Panc1 (cell line): ENCODE measurements around the gene KCTD19. TPM values are rescaled to one million over a fixed set of nuclear protein-coding genes. Genes with fewer than 3 reads are reported as not detected.

Experiments used
- ATAC-seq: fragments of 200-7000 bp; cut with Tn5 transposase; 2 replicates; pipeline ENCODE4 v1.9.1; 2020; ENCODE audit warnings: mild to moderate bottlenecking, moderate library complexity
- BruUV-seq: library from RNA; stranded (reverse); fragments of 400-500 nt; replicated peaks from 2 replicates; lab custom pipeline; 2021; lab: Mats Ljungman, UMichigan
- CTCF ChIA-PET: fragments of 300-600 bp; sonication (Branson Sonifier 250); formaldehyde crosslinking; loops from one replicate; lab custom pipeline; 2022; ENCODE audit warnings: antibody characterized with exemption; lab: Charles Lee
- POLR2A ChIA-PET: fragments of 300-600 bp; sonication (Branson Sonifier 250); formaldehyde crosslinking; loops from one replicate; lab custom pipeline; 2022; ENCODE audit warnings: antibody characterized with exemption; lab: Charles Lee
- DNase-seq: peaks from one replicate; pipeline ENCODE4 v3.0.0-alpha.2; 2010; ENCODE audit warnings: low read depth, low spot score
- H3K27ac ChIP-seq: 2 replicates; pipeline ENCODE4 v1.5.1; 2011; ENCODE audit warnings: mild to moderate bottlenecking, low read length, inconsistent platforms
- H3K27me3 ChIP-seq: fragments of 200-500 bp; sonication (Bioruptor generic); 2 replicates; pipeline ENCODE4 v1.6.0; 2014; ENCODE audit warnings: low read length, inconsistent platforms; ENCODE audit not compliant: control insufficient read depth, insufficient read depth
- H3K36me3 ChIP-seq: fragments of 200-500 bp; sonication (Bioruptor generic); 2 replicates; pipeline ENCODE4 v1.5.1; 2014; ENCODE audit warnings: inconsistent platforms, mild to moderate bottlenecking, low read length, moderate library complexity; ENCODE audit not compliant: control insufficient read depth, insufficient read depth
- H3K4me1 ChIP-seq: 2 replicates; pipeline ENCODE4 v1.5.1; 2011; ENCODE audit warnings: inconsistent platforms, mild to moderate bottlenecking, low read length, moderate library complexity; ENCODE audit not compliant: control insufficient read depth, insufficient read depth
- H3K4me3 ChIP-seq, 2 experiments: 2 replicates each; pipeline ENCODE4 v1.5.1; 2011 to 2012; ENCODE audit warnings: low read depth in 2 of 2, low read length in 2 of 2, mild to moderate bottlenecking in 2 of 2, inconsistent platforms in 1 of 2, moderate library complexity in 1 of 2
- H3K9me3 ChIP-seq: fragments of 200-500 bp; sonication (Bioruptor generic); 2 replicates; pipeline ENCODE4 v1.5.1; 2014; ENCODE audit warnings: low read depth, mild to moderate bottlenecking, inconsistent platforms, low read length, moderate library complexity; ENCODE audit not compliant: control insufficient read depth, insufficient read depth
- POLR2AphosphoS5 ChIP-seq: IDR thresholded peaks from 2 replicates; pipeline ENCODE4 v1.6.1; 2012; ENCODE audit warnings: mild to moderate bottlenecking, low read depth, low read length, moderate library complexity
- SIN3A ChIP-seq: IDR thresholded peaks from 2 replicates; pipeline ENCODE4 v1.6.1; 2012; ENCODE audit warnings: low read depth, mild to moderate bottlenecking, low read length, moderate library complexity, borderline replicate concordance; ENCODE audit not compliant: insufficient read depth
- TCF7L2 ChIP-seq: IDR thresholded peaks from 2 replicates; pipeline ENCODE4 v1.6.1; 2011; ENCODE audit warnings: mild to moderate bottlenecking, low read depth, low read length, inconsistent platforms
- in situ Hi-C: cut with HindIII; loops from 2 replicates; pipeline ENCODE4 v1.10.0; 2016; ENCODE audit warnings: low sequenced_read_pairs, low pct_unique_long_range_greater_than_20kb
- intact Hi-C: fragments of 100-400 bp; cut with micrococcal nuclease; formaldehyde crosslinking; loops from one replicate; pipeline ENCODE4 v1.10.0; 2022; ENCODE audit not compliant: unreplicated experiment
- total RNA-seq: library from RNA; stranded (reverse); gene quantifications from one replicate; pipeline ENCODE4 v1.2.1, GENCODE V29; 2021; ENCODE audit not compliant: unreplicated experiment
- TF ChIP-seq, protein P1 (sequence below): fragments of 450-650 bp; IDR thresholded peaks from 2 replicates; pipeline ENCODE4 v1.5.1; 2017; ENCODE audit warnings: mild to moderate bottlenecking
- TF ChIP-seq, protein P2 (sequence below), 2 experiments: IDR thresholded peaks; 2 replicates each; pipeline ENCODE4 v1.6.1; 2011 to 2012; ENCODE audit warnings: low read depth in 2 of 2, control low read depth in 1 of 2, low read length in 1 of 2, mild to moderate bottlenecking in 1 of 2, moderate library complexity in 1 of 2; ENCODE audit not compliant: insufficient read depth in 1 of 2

KCTD19 gene
- total RNA-seq, 1 experiment from 2014 or later, result 0.62 TPM

DNA sequence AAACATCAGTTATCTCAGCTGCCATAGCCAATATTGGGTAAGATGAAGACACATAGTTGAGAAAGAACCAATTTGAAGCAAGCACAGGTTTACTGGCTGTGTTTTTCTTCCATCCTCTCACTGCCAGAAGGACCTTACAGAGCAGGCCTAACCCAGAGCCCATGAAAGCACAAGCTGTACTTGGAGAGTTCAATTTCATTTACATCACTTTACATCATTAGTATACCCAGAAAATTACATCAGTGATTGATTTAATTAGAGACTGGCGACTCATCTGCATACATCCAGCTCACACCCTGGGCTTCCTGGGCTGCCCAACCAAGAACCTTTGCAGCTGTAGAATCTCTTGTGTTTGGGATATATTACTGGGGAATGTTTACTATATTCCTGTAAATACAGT, 23.8 kb upstream of the KCTD19 start:
- intact Hi-C loops, result no loop called here
- POLR2A ChIA-PET, result interaction anchor here (0.6 kb wide), 1 partner anchor 12 kb away, joined by 5 read pairs; no protein-coding TSS in a partner anchor

DNA sequence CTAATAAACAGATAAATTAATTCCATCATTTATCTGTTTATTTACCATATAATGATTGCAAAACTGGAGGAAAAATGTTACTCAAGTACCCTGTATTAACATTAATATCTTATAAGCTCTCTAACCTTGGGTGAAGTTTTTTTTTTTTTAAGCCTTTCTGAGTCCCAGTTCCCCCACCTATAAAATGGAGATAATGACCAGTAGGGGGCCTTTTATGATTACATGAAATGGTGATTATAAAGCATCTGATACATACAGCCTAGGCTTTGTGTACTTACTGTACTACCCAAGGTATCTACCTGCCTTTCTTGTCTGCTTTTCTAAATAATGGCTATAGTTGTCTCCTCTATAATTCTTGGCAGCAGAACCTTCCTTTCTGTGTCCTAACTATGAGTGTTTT, 22.6 kb upstream of the KCTD19 start:
- H3K27me3 ChIP-seq, result no peaks in the 10 kb centered on the region
- ChIA-PET POLR2A (no interaction called here), CTCF (no interaction called here)
- BruUV-seq, result no TSS peak
- H3K27ac ChIP-seq, result no peak overlapping the region
- no peaks in the 10 kb centered on the region for H3K9me3 ChIP-seq
- no peak overlapping the region for H3K4me3 ChIP-seq
- ATAC-seq (no peak; the same call in 1 of the 2 replicates), DNase-seq (no peak)
- in situ Hi-C loops (no loop called here), intact Hi-C loops (no loop called here)
- TF ChIP-seq, protein P1, sequence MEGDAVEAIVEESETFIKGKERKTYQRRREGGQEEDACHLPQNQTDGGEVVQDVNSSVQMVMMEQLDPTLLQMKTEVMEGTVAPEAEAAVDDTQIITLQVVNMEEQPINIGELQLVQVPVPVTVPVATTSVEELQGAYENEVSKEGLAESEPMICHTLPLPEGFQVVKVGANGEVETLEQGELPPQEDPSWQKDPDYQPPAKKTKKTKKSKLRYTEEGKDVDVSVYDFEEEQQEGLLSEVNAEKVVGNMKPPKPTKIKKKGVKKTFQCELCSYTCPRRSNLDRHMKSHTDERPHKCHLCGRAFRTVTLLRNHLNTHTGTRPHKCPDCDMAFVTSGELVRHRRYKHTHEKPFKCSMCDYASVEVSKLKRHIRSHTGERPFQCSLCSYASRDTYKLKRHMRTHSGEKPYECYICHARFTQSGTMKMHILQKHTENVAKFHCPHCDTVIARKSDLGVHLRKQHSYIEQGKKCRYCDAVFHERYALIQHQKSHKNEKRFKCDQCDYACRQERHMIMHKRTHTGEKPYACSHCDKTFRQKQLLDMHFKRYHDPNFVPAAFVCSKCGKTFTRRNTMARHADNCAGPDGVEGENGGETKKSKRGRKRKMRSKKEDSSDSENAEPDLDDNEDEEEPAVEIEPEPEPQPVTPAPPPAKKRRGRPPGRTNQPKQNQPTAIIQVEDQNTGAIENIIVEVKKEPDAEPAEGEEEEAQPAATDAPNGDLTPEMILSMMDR, result peak; percentile 50; the same call in 1 of the 2 replicates
- TF ChIP-seq SIN3A (no peak), POLR2AphosphoS5 (no peak)
- no peaks in the 10 kb centered on the region; the same call in 1 of the 2 replicates for H3K4me1 ChIP-seq
- H3K36me3 ChIP-seq, result no peaks in the 10 kb centered on the region

More for the DNA sequence above, 23.8 kb upstream of the KCTD19 start:
- ATAC-seq (no peak), DNase-seq (no peak)
- Histone ChIP-seq H3K4me3 (no peak overlapping the region), H3K36me3 (no peaks in the 10 kb centered on the region), H3K4me1 (no peaks in the 10 kb centered on the region; the same call in 1 of the 2 replicates), H3K9me3 (no peaks in the 10 kb centered on the region), H3K27ac (no peak overlapping the region), H3K27me3 (no peaks in the 10 kb centered on the region)
- CTCF ChIA-PET, result interaction anchor here (0.7 kb wide), 2 partner anchors 87 to 128 kb away, joined by 4 to 7 read pairs; no protein-coding TSS in a partner anchor
- in situ Hi-C loops, result no loop called here
- TF ChIP-seq, protein P1, result no peak
- TF ChIP-seq, protein P2, sequence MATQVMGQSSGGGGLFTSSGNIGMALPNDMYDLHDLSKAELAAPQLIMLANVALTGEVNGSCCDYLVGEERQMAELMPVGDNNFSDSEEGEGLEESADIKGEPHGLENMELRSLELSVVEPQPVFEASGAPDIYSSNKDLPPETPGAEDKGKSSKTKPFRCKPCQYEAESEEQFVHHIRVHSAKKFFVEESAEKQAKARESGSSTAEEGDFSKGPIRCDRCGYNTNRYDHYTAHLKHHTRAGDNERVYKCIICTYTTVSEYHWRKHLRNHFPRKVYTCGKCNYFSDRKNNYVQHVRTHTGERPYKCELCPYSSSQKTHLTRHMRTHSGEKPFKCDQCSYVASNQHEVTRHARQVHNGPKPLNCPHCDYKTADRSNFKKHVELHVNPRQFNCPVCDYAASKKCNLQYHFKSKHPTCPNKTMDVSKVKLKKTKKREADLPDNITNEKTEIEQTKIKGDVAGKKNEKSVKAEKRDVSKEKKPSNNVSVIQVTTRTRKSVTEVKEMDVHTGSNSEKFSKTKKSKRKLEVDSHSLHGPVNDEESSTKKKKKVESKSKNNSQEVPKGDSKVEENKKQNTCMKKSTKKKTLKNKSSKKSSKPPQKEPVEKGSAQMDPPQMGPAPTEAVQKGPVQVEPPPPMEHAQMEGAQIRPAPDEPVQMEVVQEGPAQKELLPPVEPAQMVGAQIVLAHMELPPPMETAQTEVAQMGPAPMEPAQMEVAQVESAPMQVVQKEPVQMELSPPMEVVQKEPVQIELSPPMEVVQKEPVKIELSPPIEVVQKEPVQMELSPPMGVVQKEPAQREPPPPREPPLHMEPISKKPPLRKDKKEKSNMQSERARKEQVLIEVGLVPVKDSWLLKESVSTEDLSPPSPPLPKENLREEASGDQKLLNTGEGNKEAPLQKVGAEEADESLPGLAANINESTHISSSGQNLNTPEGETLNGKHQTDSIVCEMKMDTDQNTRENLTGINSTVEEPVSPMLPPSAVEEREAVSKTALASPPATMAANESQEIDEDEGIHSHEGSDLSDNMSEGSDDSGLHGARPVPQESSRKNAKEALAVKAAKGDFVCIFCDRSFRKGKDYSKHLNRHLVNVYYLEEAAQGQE (IDR thresholded peaks at IDR 0.05; ENCODE audit: insufficient read depth in 1 of 2, low read depth in 2 of 2, low read length in 1 of 2), result no peak
- no peak for TF ChIP-seq TCF7L2
- no peak for TF ChIP-seq SIN3A
- no peak for TF ChIP-seq POLR2AphosphoS5
- no TSS peak for BruUV-seq
